Measurements from ENCODE around the gene COL25A1.

The COL25A1 gene

GRCh38 chr4:108799306-108799705 lies 503.2 kb downstream of the COL25A1 start:
- POLR2A ChIA-PET, result no interaction called here
- DNase-seq (ENCODE audit: low read depth, low spot score), result no peak
- CTCF ChIA-PET, result no interaction called here
- no peak overlapping the region for H3K4me3 ChIP-seq (ENCODE audit: low read depth, low read length)
- TF ChIP-seq CTCF (IDR thresholded peaks at IDR 0.05; ENCODE audit: insufficient read depth, low read length, missing control alignments), result no peak

- no peak for DNase-seq (ENCODE audit: low read depth, low spot score)
- POLR2A ChIA-PET, result no interaction called here
- no peak for TF ChIP-seq CTCF (IDR thresholded peaks at IDR 0.05; ENCODE audit: insufficient read depth, low read length, missing control alignments)
- CTCF ChIA-PET, result no interaction called here
- no peak overlapping the region for H3K4me3 ChIP-seq (ENCODE audit: low read depth, low read length)
Measured at GRCh38 chr4:108796173-108796572, 506.3 kb downstream of the COL25A1 start.

GRCh38 chr4:108795733-108796132 lies 506.7 kb downstream of the COL25A1 start:
- ChIA-PET CTCF (no interaction called here), POLR2A (no interaction called here)
- no peak for TF ChIP-seq CTCF (IDR thresholded peaks at IDR 0.05; ENCODE audit: insufficient read depth, low read length, missing control alignments)
- no peak overlapping the region for H3K4me3 ChIP-seq (ENCODE audit: low read depth, low read length)
- no peak for DNase-seq (ENCODE audit: low read depth, low spot score)

- ChIA-PET CTCF (interaction anchor here (1.2 kb wide), 1 partner anchor 612 kb away, joined by 4 read pairs; no protein-coding TSS in a partner anchor), POLR2A (interaction anchor here (0.8 kb wide), 1 partner anchor 11 kb away, joined by 3 read pairs; no protein-coding TSS in a partner anchor)
- no peak for TF ChIP-seq CTCF (IDR thresholded peaks at IDR 0.05; ENCODE audit: insufficient read depth, low read length, missing control alignments)
- no peak overlapping the region for H3K4me3 ChIP-seq (ENCODE audit: low read depth, low read length)
- no peak for DNase-seq (ENCODE audit: low read depth, low spot score)
Measured at GRCh38 chr4:108794136-108794535, 508.3 kb downstream of the COL25A1 start.

- TF ChIP-seq CTCF (IDR thresholded peaks at IDR 0.05; ENCODE audit: insufficient read depth, low read length, missing control alignments), result no peak
- ChIA-PET CTCF (interaction anchor here (1.2 kb wide), 1 partner anchor 613 kb away, joined by 4 read pairs; no protein-coding TSS in a partner anchor), POLR2A (no interaction called here)
- no peak for DNase-seq (ENCODE audit: low read depth, low spot score)
- no peak overlapping the region for H3K4me3 ChIP-seq (ENCODE audit: low read depth, low read length)
Measured at GRCh38 chr4:108793415-108793814, 509.0 kb downstream of the COL25A1 start.

GRCh38 chr4:108788731-108789130 lies 513.7 kb downstream of the COL25A1 start:
- no peak for DNase-seq (ENCODE audit: low read depth, low spot score)
- no peak for TF ChIP-seq CTCF (IDR thresholded peaks at IDR 0.05; ENCODE audit: insufficient read depth, low read length, missing control alignments)
- ChIA-PET POLR2A (no interaction called here), CTCF (no interaction called here)
- H3K4me3 ChIP-seq (ENCODE audit: low read depth, low read length), result no peak overlapping the region
